GM23248 (cell line): ENCODE data around the gene ING1.

ENCODE experiments used
- EZH2 ChIP-seq: fragments of 200-600 bp; sonication (generic); IDR thresholded peaks from 2 replicates; pipeline ENCODE4 v1.6.1; 2018; ENCODE audit warnings: antibody characterized with exemption, mild to moderate bottlenecking; ENCODE audit not compliant: insufficient read depth, poor library complexity, severe bottlenecking
- EZH2phosphoT487 ChIP-seq: fragments of 200-600 bp; sonication (generic); IDR thresholded peaks from 2 replicates; pipeline ENCODE4 v1.6.1; 2018; ENCODE audit warnings: antibody characterized with exemption, moderate library complexity, mild to moderate bottlenecking, low read depth; ENCODE audit not compliant: insufficient read depth

GRCh38 chr13:110698689-110699088 is 14.8 kb upstream of the ING1 start:
- TF ChIP-seq EZH2 = no peak
- TF ChIP-seq EZH2phosphoT487 = no peak
